ENCODE data around the gene GRIK3.

- peak; percentile 69 to 74 (median 71) for TF ChIP-seq CTCF (IDR thresholded peaks at IDR 0.05; ENCODE audit: control extremely low read depth in 1 of 3, insufficient read depth in 1 of 3, low read depth in 1 of 3, low read length in 3 of 3)
- TF ChIP-seq KDM1A (IDR thresholded peaks at IDR 0.05; ENCODE audit: borderline replicate concordance, low read length), result no peak
- TF ChIP-seq CHD2 (IDR thresholded peaks at IDR 0.05; ENCODE audit: low read length), result no peak
- TF ChIP-seq BCL11A (IDR thresholded peaks at IDR 0.05; ENCODE audit: low read depth in 2 of 2, low read length in 2 of 2), result no peak
- no peak for TF ChIP-seq BRCA1 (IDR thresholded peaks at IDR 0.05; ENCODE audit: low read depth, low read length)
- TF ChIP-seq RAD21 (IDR thresholded peaks at IDR 0.05 in 1 of 2, conservative IDR thresholded peaks at IDR 0.05 in 1 of 2; ENCODE audit: low read depth in 2 of 2, low read length in 2 of 2), result peak; percentile 80 to 83
- TF ChIP-seq POLR2A (IDR thresholded peaks at IDR 0.05; ENCODE audit: control extremely low read depth in 1 of 2, low read depth in 2 of 2, low read length in 2 of 2), result no peak
- TF ChIP-seq E2F6 (IDR thresholded peaks at IDR 0.05), result no peak
- no peak for TF ChIP-seq SRF (IDR thresholded peaks at IDR 0.05; ENCODE audit: low read depth, low read length)
- no peak for TF ChIP-seq USF2 (IDR thresholded peaks at IDR 0.05; ENCODE audit: low read length)
Measured at GRCh38 chr1:37028981-37029617, 5.2 kb downstream of the GRIK3 start.
